CD14-positive monocyte (primary cell): ENCODE measurements around the gene TSNAX. TPM values are rescaled to one million over a fixed set of nuclear protein-coding genes. Genes with fewer than 3 reads are reported as not detected.

Experiments used
- DNase-seq, 3 donors: peaks; one replicate each; pipeline ENCODE4 v3.0.0-alpha.2; 2011 to 2022
- H2AFZ ChIP-seq: 2 replicates; pipeline ENCODE4 v1.6.0; 2012; ENCODE audit warnings: mild to moderate bottlenecking, low read depth, low read length, inconsistent platforms; ENCODE audit not compliant: insufficient read depth, poor library complexity, severe bottlenecking
- H3K27ac ChIP-seq, 2 donors: 1 replicate in 1 of 2; 2 replicates in 1 of 2; pipeline ENCODE4 v1.5.1; 2012 to 2013; ENCODE audit warnings: low read length in 2 of 2, control low read depth in 1 of 2, inconsistent platforms in 1 of 2, low read depth in 1 of 2, mild to moderate bottlenecking in 1 of 2
- H3K27me3 ChIP-seq, 2 donors: one replicate each; pipeline versions ENCODE4 v1.6.0 to v1.6.1; 2011 to 2013; ENCODE audit warnings: low read length in 2 of 2; ENCODE audit not compliant: control insufficient read depth in 2 of 2, insufficient read depth in 2 of 2
- H3K36me3 ChIP-seq, 2 donors: replicated peaks in 1 of 2; 1 replicate in 1 of 2; 2 replicates in 1 of 2; pipeline versions ENCODE4 v1.5.1 to v1.6.1; 2012 to 2013; ENCODE audit warnings: low read length in 2 of 2, control low read depth in 1 of 2, inconsistent platforms in 1 of 2, mild to moderate bottlenecking in 1 of 2; ENCODE audit not compliant: insufficient read depth in 2 of 2, control insufficient read depth in 1 of 2
- H3K4me1 ChIP-seq, 2 donors: 1 replicate in 1 of 2; 2 replicates in 1 of 2; pipeline versions ENCODE4 v1.5.1 to v1.6.1; 2012 to 2013; ENCODE audit warnings: low read length in 2 of 2, control low read depth in 1 of 2, inconsistent platforms in 1 of 2, mild to moderate bottlenecking in 1 of 2, moderate library complexity in 1 of 2; ENCODE audit not compliant: insufficient read depth in 2 of 2, control insufficient read depth in 1 of 2
- H3K4me2 ChIP-seq: replicated peaks from 2 replicates; pipeline ENCODE3; 2012; ENCODE audit warnings: low read length, moderate library complexity, mild to moderate bottlenecking; ENCODE audit not compliant: poor library complexity, severe bottlenecking; ENCODE audit errors: extremely low read depth
- H3K4me3 ChIP-seq, 3 experiments: fragments of 200-600 bp in 1 of 3; sonication (generic) in 1 of 3; replicated peaks in 1 of 3; 1 replicate in 2 of 3; 2 replicates in 1 of 3; pipeline ENCODE4 v1.5.1; 2011 to 2013; ENCODE audit warnings: low read length in 3 of 3, mild to moderate bottlenecking in 3 of 3, control low read depth in 2 of 3, low read depth in 2 of 3, inconsistent platforms in 1 of 3, moderate library complexity in 1 of 3
- H3K79me2 ChIP-seq: 2 replicates; pipeline ENCODE4 v1.6.0; 2012; ENCODE audit warnings: mild to moderate bottlenecking, control low read depth, inconsistent platforms, low read length, moderate library complexity; ENCODE audit not compliant: insufficient read depth
- H3K9ac ChIP-seq: 2 replicates; pipeline ENCODE4 v1.6.0; 2017; ENCODE audit warnings: low read length, mild to moderate bottlenecking; ENCODE audit not compliant: insufficient read depth, poor library complexity, severe bottlenecking
- H3K9me3 ChIP-seq, 2 donors: replicated peaks in 1 of 2; 1 replicate in 1 of 2; 2 replicates in 1 of 2; pipeline versions ENCODE4 v1.5.1 to v1.6.1; 2012 to 2013; ENCODE audit warnings: low read length in 2 of 2, control low read depth in 1 of 2; ENCODE audit not compliant: control insufficient read depth in 1 of 2, insufficient read depth in 1 of 2
- H4K20me1 ChIP-seq: 2 replicates; pipeline ENCODE4 v1.6.0; 2012; ENCODE audit warnings: mild to moderate bottlenecking, low read length, control low read depth, moderate library complexity; ENCODE audit not compliant: insufficient read depth
- H3K27ac Mint-ChIP-seq, 7 donors: one replicate each; pipeline ENCODE4 v1.8.0; 2020; ENCODE audit warnings: mild to moderate bottlenecking in 7 of 7, mixed read lengths in 7 of 7, moderate library complexity in 6 of 7, inconsistent platforms in 2 of 7
- H3K27me3 Mint-ChIP-seq, 3 donors: one replicate each; pipeline ENCODE4 v1.8.0; 2021 to 2022; ENCODE audit warnings: low read depth in 3 of 3, mild to moderate bottlenecking in 3 of 3, mixed read lengths in 3 of 3, moderate library complexity in 3 of 3, inconsistent platforms in 1 of 3
- H3K36me3 Mint-ChIP-seq, 2 donors: one replicate each; pipeline ENCODE4 v1.8.0; 2020; ENCODE audit warnings: mixed read lengths in 2 of 2, inconsistent platforms in 1 of 2, mild to moderate bottlenecking in 1 of 2
- H3K4me1 Mint-ChIP-seq: one replicate; pipeline ENCODE4 v1.8.0; 2020; ENCODE audit warnings: mild to moderate bottlenecking, mixed read lengths
- H3K4me3 Mint-ChIP-seq, 2 donors: one replicate each; pipeline ENCODE4 v1.8.0; 2020; ENCODE audit warnings: mild to moderate bottlenecking in 2 of 2, mixed read lengths in 2 of 2, moderate library complexity in 1 of 2
- H3K9me3 Mint-ChIP-seq, 7 donors: one replicate each; pipeline ENCODE4 v1.8.0; 2020 to 2022; ENCODE audit warnings: mixed read lengths in 7 of 7, mild to moderate bottlenecking in 6 of 7, moderate library complexity in 6 of 7, inconsistent platforms in 2 of 7
- WGBS: methylation state at CpG from one replicate; pipeline ENCODE4 v1.1.5; 2013; ENCODE audit warnings: missing lambda C conversion rate; ENCODE audit not compliant: insufficient coverage; 5-methylcytosine and 5-hydroxymethylcytosine counted together
- intact Hi-C, 2 donors: fragments of 100-400 bp; cut with micrococcal nuclease; formaldehyde crosslinking; loops; one replicate each; pipeline versions ENCODE4 v1.15.0 to v1.15.1; 2023
- polyA plus RNA-seq, 3 donors: library from polyadenylated mRNA; depleted of rRNA in 1 of 3; unstranded in 2 of 3; stranded (reverse) in 1 of 3; fragments of 300-500 nt in 2 of 3; fragments of >200 nt in 1 of 3; fragmentation: Illumina TruSeq in 2 of 3; gene quantifications; 1 replicate in 2 of 3; 2 replicates in 1 of 3; pipeline ENCODE4 v1.2.3, GENCODE V29; 2012 to 2021
- TF ChIP-seq, protein P1 (sequence below): fragments of 200-600 bp; IDR thresholded peaks from one replicate; pipeline ENCODE4 v1.8.0; 2022; ENCODE audit warnings: antibody characterized with exemption, mild to moderate bottlenecking

The TSNAX gene
- polyA plus RNA-seq, 3 donors: 15.6 to 86.9 (median 82.0) TPM

DNA sequence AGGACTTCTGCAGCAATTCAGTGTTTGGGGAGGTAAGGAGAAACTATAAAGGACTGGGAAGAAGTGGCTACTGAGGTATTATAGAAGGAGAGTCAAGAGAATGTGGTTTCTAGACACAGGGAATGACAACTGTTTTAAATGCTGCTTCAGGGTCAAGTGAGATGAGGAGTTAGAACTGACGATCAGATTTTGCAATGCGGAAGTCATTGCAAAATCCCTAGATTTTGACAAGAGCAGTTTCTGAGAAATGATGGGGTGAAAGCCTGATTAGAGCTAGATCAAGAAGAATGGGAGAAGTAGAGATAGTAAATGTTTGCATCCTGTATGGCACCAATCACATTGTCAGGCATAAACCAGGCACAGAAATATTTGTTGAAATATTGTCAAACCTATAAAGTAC lies 4.7 kb upstream of the TSNAX start:
- peak; percentile 70 to 78 (median 73) for DNase-seq
- peak overlapping the region in 1 of 2 donors; percentile 58 for H3K4me3 Mint-ChIP-seq
- H3K27me3 Mint-ChIP-seq: peaks cover 0 to 2% (median 1%) of the 10 kb centered on the region in 3 donors
- intact Hi-C loops: no loop called here
- H3K4me3 ChIP-seq: peak overlapping the region in 1 of 3 experiments; percentile 24
- peak overlapping the region; percentile 73 to 92 (median 88) for H3K27ac Mint-ChIP-seq
- peaks cover 42% of the 10 kb centered on the region for H3K4me1 Mint-ChIP-seq
- H4K20me1 ChIP-seq: no peaks in the 10 kb centered on the region
- H3K9me3 Mint-ChIP-seq: peaks cover 0 to 2% (median 0%) of the 10 kb centered on the region in 7 donors
- no peaks in the 10 kb centered on the region for H3K9me3 ChIP-seq
- peak overlapping the region; percentile 58 for H3K4me2 ChIP-seq
- H2AFZ ChIP-seq: no peak overlapping the region
- TF ChIP-seq, protein P1, sequence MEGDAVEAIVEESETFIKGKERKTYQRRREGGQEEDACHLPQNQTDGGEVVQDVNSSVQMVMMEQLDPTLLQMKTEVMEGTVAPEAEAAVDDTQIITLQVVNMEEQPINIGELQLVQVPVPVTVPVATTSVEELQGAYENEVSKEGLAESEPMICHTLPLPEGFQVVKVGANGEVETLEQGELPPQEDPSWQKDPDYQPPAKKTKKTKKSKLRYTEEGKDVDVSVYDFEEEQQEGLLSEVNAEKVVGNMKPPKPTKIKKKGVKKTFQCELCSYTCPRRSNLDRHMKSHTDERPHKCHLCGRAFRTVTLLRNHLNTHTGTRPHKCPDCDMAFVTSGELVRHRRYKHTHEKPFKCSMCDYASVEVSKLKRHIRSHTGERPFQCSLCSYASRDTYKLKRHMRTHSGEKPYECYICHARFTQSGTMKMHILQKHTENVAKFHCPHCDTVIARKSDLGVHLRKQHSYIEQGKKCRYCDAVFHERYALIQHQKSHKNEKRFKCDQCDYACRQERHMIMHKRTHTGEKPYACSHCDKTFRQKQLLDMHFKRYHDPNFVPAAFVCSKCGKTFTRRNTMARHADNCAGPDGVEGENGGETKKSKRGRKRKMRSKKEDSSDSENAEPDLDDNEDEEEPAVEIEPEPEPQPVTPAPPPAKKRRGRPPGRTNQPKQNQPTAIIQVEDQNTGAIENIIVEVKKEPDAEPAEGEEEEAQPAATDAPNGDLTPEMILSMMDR: no peak
- no peaks in the 10 kb centered on the region for H3K36me3 ChIP-seq
- no peaks in the 10 kb centered on the region for H3K27me3 ChIP-seq
- peaks cover 5% of the 10 kb centered on the region for H3K79me2 ChIP-seq
- WGBS: 0% methylated on average over 2 of the region's 2 CpGs
- H3K27ac ChIP-seq: peak overlapping the region in 1 of 2 donors; percentile 60
- peaks cover 33 to 42% of the 10 kb centered on the region in 2 donors for H3K4me1 ChIP-seq
- peaks cover 7 to 9% of the 10 kb centered on the region in 2 donors for H3K36me3 Mint-ChIP-seq
- no peak overlapping the region for H3K9ac ChIP-seq

DNA sequence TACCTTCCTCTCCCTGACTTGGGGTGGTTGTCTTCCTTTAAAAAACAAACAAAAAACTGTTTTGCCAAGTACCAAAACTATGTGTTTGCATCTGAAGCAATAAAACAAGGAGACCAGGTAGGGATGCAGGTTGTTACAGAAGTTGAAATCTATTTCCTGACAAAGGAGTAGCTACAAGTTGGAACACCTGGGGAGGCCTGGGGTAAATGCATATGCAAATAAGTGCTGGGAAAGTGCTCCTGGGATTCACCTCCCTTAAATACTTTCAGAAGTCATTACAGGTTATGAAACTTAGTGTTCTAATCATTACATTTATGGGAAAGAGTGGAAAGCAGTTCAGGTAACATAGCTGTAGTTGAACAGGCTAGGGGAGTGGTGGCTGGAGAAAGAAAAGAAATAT lies 1.9 kb upstream of the TSNAX start:
- H3K36me3 ChIP-seq: no peaks in the 10 kb centered on the region
- intact Hi-C loops: loop anchor here in 1 of 2 donors (5.0 kb wide), 1 partner anchor 189 kb away; the partner anchor contains the start of genes EXOC8 and SPRTN
- Mint-ChIP-seq H3K4me3 (no peak overlapping the region), H3K9me3 (peaks cover 0 to 3% (median 0%) of the 10 kb centered on the region in 7 donors), H3K36me3 (peaks cover 13 to 16% of the 10 kb centered on the region in 2 donors), H3K4me1 (peaks cover 63% of the 10 kb centered on the region), H3K27me3 (peaks cover 0 to 2% (median 1%) of the 10 kb centered on the region in 3 donors), H3K27ac (no peak overlapping the region)
- peaks cover 2% of the 10 kb centered on the region for H4K20me1 ChIP-seq
- H3K9me3 ChIP-seq: no peaks in the 10 kb centered on the region
- no peak overlapping the region for H3K27ac ChIP-seq
- TF ChIP-seq, protein P1: no peak
- H2AFZ ChIP-seq: no peak overlapping the region
- peaks cover 59 to 69% of the 10 kb centered on the region in 2 donors for H3K4me1 ChIP-seq
- no peaks in the 10 kb centered on the region for H3K27me3 ChIP-seq
- H3K9ac ChIP-seq: no peak overlapping the region
- H3K4me2 ChIP-seq: no peak overlapping the region
- H3K4me3 ChIP-seq: no peak overlapping the region
- H3K79me2 ChIP-seq: peaks cover 25% of the 10 kb centered on the region
- DNase-seq: no peak
